Neural progenitor cell (in vitro differentiated cells): ENCODE data around the gene CALU. TPM values are rescaled to one million over a fixed set of nuclear protein-coding genes. Genes with fewer than 3 reads are reported as not detected.
A peak's percentile ranks its signal among the peaks of the same experiment; 100 is the strongest.

Experiments used
- DNase-seq: peaks from one replicate; pipeline ENCODE4 v3.0.0-alpha.2; 2016; ENCODE audit warnings: low spot score
- H2AFZ ChIP-seq: fragments of 200-600 bp; sonication (generic); replicated peaks from 2 replicates; pipeline ENCODE4 v1.6.1; 2016; ENCODE audit warnings: antibody characterized with exemption
- H3F3A ChIP-seq: fragments of 200-600 bp; sonication (generic); 2 replicates; pipeline ENCODE4 v1.6.1; 2016; ENCODE audit warnings: antibody characterized with exemption, low read depth
- H3K27ac ChIP-seq: fragments of 200-600 bp; sonication (generic); 2 replicates; pipeline ENCODE4 v1.5.1; 2016; ENCODE audit warnings: mild to moderate bottlenecking
- H3K27me3 ChIP-seq: fragments of 200-600 bp; sonication (generic); 2 replicates; pipeline ENCODE4 v1.6.1; 2016; ENCODE audit warnings: mild to moderate bottlenecking, moderate library complexity
- H3K36me3 ChIP-seq: fragments of 200-600 bp; sonication (generic); 2 replicates; pipeline ENCODE4 v1.5.1; 2016
- H3K4me1 ChIP-seq: fragments of 200-600 bp; sonication (generic); 2 replicates; pipeline ENCODE4 v1.6.1; 2016; ENCODE audit warnings: mixed run types
- H3K4me2 ChIP-seq: fragments of 200-600 bp; sonication (generic); 2 replicates; pipeline ENCODE4 v1.6.1; 2016
- H3K4me3 ChIP-seq: fragments of 200-600 bp; sonication (generic); 2 replicates; pipeline ENCODE4 v1.5.1; 2016
- H3K79me2 ChIP-seq: fragments of 200-600 bp; sonication (generic); 2 replicates; pipeline ENCODE4 v1.6.1; 2016; ENCODE audit warnings: low read depth
- H3K9ac ChIP-seq: fragments of 200-600 bp; sonication (generic); 2 replicates; pipeline ENCODE4 v1.6.1; 2016
- H3K9me3 ChIP-seq: fragments of 200-600 bp; sonication (generic); 2 replicates; pipeline ENCODE4 v1.5.1; 2016; ENCODE audit warnings: low read depth
- H4K20me1 ChIP-seq: fragments of 200-600 bp; sonication (generic); 2 replicates; pipeline ENCODE4 v1.6.1; 2016; ENCODE audit warnings: low read depth
- H3K27ac Mint-ChIP-seq: 3 replicates; pipeline ENCODE4 v1.8.0; 2021; ENCODE audit warnings: mixed read lengths
- H3K27me3 Mint-ChIP-seq: 2 replicates; pipeline ENCODE4 v1.8.0; 2022; ENCODE audit warnings: low read depth, mild to moderate bottlenecking, inconsistent platforms, moderate library complexity, mixed read lengths; ENCODE audit not compliant: insufficient read depth
- H3K36me3 Mint-ChIP-seq: 3 replicates; pipeline ENCODE4 v1.8.0; 2021; ENCODE audit warnings: mixed read lengths
- H3K4me1 Mint-ChIP-seq: 3 replicates; pipeline ENCODE4 v1.8.0; 2021; ENCODE audit warnings: mixed read lengths
- H3K4me3 Mint-ChIP-seq: 3 replicates; pipeline ENCODE4 v1.8.0; 2021; ENCODE audit warnings: mild to moderate bottlenecking, moderate library complexity, mixed read lengths
- H3K9me3 Mint-ChIP-seq: 3 replicates; pipeline ENCODE4 v1.8.0; 2020; ENCODE audit warnings: mixed read lengths
- CTCF ChIP-seq: fragments of 200-600 bp; sonication (generic); IDR thresholded peaks from 2 replicates; pipeline ENCODE4 v1.5.1; 2017; ENCODE audit warnings: antibody characterized with exemption, mild to moderate bottlenecking
- EZH2 ChIP-seq: fragments of 200-600 bp; sonication (generic); IDR thresholded peaks from 2 replicates; pipeline ENCODE4 v1.6.1; 2017; ENCODE audit warnings: antibody characterized with exemption, mild to moderate bottlenecking, moderate library complexity
- EZH2phosphoT487 ChIP-seq: fragments of 200-600 bp; sonication (generic); IDR thresholded peaks from 2 replicates; pipeline ENCODE4 v1.6.1; 2017; ENCODE audit warnings: antibody characterized with exemption
- total RNA-seq: library from RNA; depleted of rRNA; stranded (reverse); fragments of >200 nt; gene quantifications from 2 replicates; pipeline ENCODE4 v1.2.3, GENCODE V29; 2015; ENCODE audit warnings: low replicate concordance

The CALU gene
- total RNA-seq, 1 donor from 2014 or later = 234 TPM

DNA sequence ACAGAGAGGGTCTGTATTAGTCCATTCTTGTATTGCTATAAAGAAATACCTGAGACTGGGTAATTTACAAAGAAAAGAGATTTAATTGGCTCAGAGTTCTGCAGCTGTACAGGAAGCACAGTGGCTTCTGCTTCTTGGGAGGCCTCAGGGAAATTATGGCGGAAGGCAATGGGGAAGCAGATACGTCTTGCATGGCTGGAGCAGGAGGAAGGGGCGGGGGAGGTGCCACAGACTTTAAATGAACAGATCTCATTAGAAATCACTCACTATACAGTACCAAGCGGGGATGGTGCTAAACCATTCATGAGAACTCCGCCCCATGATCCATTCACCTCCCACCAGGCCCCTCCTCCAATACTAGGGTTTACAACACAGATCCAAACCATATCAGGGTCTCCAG is 3.7 kb upstream of the CALU start:
- peaks cover 4% of the 10 kb centered on the region for H3K27me3 Mint-ChIP-seq
- no peak for DNase-seq
- no peak overlapping the region for H3K4me2 ChIP-seq
- H3K4me1 ChIP-seq = peaks cover 12% of the 10 kb centered on the region
- H3K4me3 ChIP-seq = no peak overlapping the region
- no peak overlapping the region for H2AFZ ChIP-seq
- H3K27ac ChIP-seq = no peak overlapping the region
- H4K20me1 ChIP-seq = peaks cover 10% of the 10 kb centered on the region
- no peaks in the 10 kb centered on the region for H3K27me3 ChIP-seq
- no peak overlapping the region for H3K9ac ChIP-seq
- H3K4me3 Mint-ChIP-seq = no peak overlapping the region
- no peaks in the 10 kb centered on the region for H3K36me3 ChIP-seq
- H3K9me3 ChIP-seq = no peaks in the 10 kb centered on the region
- H3K27ac Mint-ChIP-seq = no peak overlapping the region
- H3K4me1 Mint-ChIP-seq = peaks cover 17% of the 10 kb centered on the region
- H3K79me2 ChIP-seq = peaks cover 13% of the 10 kb centered on the region
- H3K9me3 Mint-ChIP-seq = no peaks in the 10 kb centered on the region
- H3K36me3 Mint-ChIP-seq = no peaks in the 10 kb centered on the region
- peaks cover 14% of the 10 kb centered on the region for H3F3A ChIP-seq
- no peak for TF ChIP-seq CTCF
- TF ChIP-seq EZH2 = no peak
- no peak for TF ChIP-seq EZH2phosphoT487

DNA sequence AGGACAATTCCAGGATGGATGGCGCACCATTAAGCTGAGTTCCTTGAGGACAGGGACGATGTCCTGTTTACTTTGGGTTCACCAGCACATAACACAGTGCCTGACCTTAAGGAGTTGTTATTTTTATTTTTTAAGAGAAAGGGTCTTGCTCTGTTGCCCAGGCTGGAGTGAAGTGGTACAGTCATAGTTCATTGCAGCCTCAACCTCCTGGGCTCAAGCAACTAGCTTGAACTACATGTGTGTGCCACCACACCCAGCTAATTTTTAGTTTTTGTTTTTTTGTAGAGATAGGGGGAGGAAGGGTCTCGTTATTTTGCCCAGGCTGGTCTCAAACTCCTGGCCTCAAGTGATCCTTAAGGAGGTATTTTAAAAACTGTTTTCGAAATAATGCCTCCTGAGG is 1.7 kb upstream of the CALU start:
- H2AFZ ChIP-seq = no peak overlapping the region
- H3K27me3 Mint-ChIP-seq = peaks cover 4% of the 10 kb centered on the region
- no peaks in the 10 kb centered on the region for H3K36me3 ChIP-seq

DNA sequence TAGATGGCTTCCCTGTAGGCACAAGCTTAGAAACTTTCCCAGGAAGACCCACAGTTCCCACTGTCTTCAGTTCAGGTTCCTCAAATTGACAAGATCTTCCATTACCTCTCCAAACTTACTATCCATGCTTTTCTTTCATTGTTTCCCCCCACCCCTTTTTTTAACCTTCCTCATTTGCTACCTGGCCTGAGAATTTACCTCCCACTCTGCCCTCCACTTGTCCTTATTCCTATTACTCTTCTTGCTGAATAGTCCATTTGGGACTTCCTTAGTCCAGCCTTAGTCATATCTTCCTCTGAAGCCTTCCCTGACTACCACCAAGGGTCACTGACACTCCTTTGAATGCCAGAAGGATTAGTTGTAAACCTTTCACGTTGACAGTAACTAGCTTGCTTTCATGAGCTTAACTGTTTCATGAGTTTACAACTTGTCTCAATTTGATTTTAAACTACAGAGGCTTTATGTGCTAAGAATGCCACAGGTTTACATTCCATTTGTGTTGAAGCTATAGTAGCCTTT is 1.2 kb upstream of the CALU start:
- Histone ChIP-seq H3K36me3 (no peaks in the 10 kb centered on the region), H3K27me3 (no peaks in the 10 kb centered on the region), H3F3A (peaks cover 14% of the 10 kb centered on the region), H3K27ac (no peak overlapping the region), H3K4me1 (peaks cover 21% of the 10 kb centered on the region), H3K4me3 (no peak overlapping the region), H4K20me1 (peaks cover 35% of the 10 kb centered on the region), H3K79me2 (peaks cover 38% of the 10 kb centered on the region), H3K9ac (no peak overlapping the region), H3K4me2 (peak overlapping the region; percentile 95), H2AFZ (peak overlapping the region; percentile 5), H3K9me3 (no peaks in the 10 kb centered on the region)
- DNase-seq = peak; percentile 24
- no peaks in the 10 kb centered on the region for H3K9me3 Mint-ChIP-seq
- peaks cover 22% of the 10 kb centered on the region for H3K4me1 Mint-ChIP-seq
- H3K27ac Mint-ChIP-seq = no peak overlapping the region
- H3K36me3 Mint-ChIP-seq = peaks cover 7% of the 10 kb centered on the region
- TF ChIP-seq EZH2 = no peak
- no peak for TF ChIP-seq EZH2phosphoT487
- no peak for TF ChIP-seq CTCF
- peaks cover 4% of the 10 kb centered on the region for H3K27me3 Mint-ChIP-seq
- peak overlapping the region; percentile 96 for H3K4me3 Mint-ChIP-seq

More for the DNA sequence above, 1.7 kb upstream of the CALU start:
- no peak overlapping the region for H3K4me2 ChIP-seq
- H3K4me1 Mint-ChIP-seq = peaks cover 22% of the 10 kb centered on the region
- no peaks in the 10 kb centered on the region for H3K27me3 ChIP-seq
- H3F3A ChIP-seq = peaks cover 14% of the 10 kb centered on the region
- H3K27ac ChIP-seq = no peak overlapping the region
- no peak overlapping the region for H3K4me3 ChIP-seq
- peaks cover 33% of the 10 kb centered on the region for H3K79me2 ChIP-seq
- peaks cover 21% of the 10 kb centered on the region for H3K4me1 ChIP-seq
- H4K20me1 ChIP-seq = peaks cover 30% of the 10 kb centered on the region
- H3K9me3 ChIP-seq = no peaks in the 10 kb centered on the region
- TF ChIP-seq CTCF (no peak), EZH2 (no peak), EZH2phosphoT487 (no peak)
- DNase-seq = no peak
- H3K36me3 Mint-ChIP-seq = peaks cover 7% of the 10 kb centered on the region
- no peak overlapping the region for H3K9ac ChIP-seq
- H3K4me3 Mint-ChIP-seq = no peak overlapping the region
- no peaks in the 10 kb centered on the region for H3K9me3 Mint-ChIP-seq
- no peak overlapping the region for H3K27ac Mint-ChIP-seq
